SK-N-SH treated with all-trans-retinoic acid at 6 μM for 48 hours (cell line): ENCODE data around the gene MED12.

Experiments
- ESRRG ChIP-seq: fragments of 250-450 bp; sonication (Bioruptor Pico); IDR thresholded peaks from 2 replicates; pipeline ENCODE4 v1.6.1; 2021; ENCODE audit warnings: mild to moderate bottlenecking
- GLIS3 ChIP-seq: fragments of 250-450 bp; sonication (Bioruptor Pico); IDR thresholded peaks from 2 replicates; pipeline ENCODE4 v1.5.0; 2020; ENCODE audit warnings: mild to moderate bottlenecking, moderate library complexity
- TF ChIP-seq, protein P1 (sequence below): fragments of 250-450 bp; sonication (Bioruptor Pico); IDR thresholded peaks from 2 replicates; pipeline ENCODE4 v1.8.0; 2020; ENCODE audit warnings: mild to moderate bottlenecking, moderate library complexity, borderline replicate concordance

DNA sequence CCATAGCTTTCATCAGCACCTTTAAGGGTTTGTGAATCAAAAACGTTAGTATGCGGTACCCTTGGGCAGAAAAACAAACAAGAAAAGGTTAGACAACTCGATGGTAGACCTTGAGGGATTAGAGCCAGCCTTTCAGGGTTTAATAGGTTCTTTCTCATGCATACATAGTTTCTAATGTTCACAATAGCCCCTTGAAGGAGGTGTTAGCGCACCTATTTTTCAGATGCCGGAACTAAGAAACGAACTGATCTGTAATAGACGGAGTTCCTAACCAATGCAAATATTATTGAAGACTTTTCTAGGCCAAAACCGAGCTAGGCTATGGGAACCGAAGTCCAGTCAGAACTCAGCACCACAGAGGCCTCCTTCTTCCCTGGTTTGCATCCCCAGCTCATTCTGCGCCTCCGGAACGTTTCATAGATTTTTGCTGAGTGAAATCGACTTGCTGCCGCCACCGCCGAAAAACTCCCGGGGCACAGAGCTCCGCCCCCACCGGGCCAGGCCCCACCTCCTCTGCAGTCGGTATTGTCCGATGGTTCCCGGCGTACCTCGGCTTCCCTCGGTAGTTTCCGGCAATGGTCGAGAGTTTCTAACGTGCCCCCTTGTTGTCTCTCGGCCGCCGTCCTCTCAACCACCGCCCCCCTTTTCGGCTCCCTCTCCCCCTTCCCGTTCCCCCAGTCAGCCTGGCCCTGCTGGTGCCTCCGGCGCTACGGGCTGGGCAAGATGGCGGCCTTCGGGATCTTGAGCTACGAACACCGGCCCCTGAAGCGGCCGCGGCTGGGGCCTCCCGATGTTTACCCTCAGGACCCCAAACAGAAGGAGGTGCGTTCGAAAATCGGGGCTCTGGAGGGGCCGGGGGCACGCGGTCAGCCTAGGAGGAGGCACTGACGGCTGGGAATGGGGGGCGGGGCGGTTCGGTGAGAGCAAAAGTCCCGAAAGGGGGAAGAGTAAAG, at the start of gene MED12:
- TF ChIP-seq GLIS3 (CRISPR knock-in tag) (no peak), ESRRG (no peak)
- TF ChIP-seq, protein P1, sequence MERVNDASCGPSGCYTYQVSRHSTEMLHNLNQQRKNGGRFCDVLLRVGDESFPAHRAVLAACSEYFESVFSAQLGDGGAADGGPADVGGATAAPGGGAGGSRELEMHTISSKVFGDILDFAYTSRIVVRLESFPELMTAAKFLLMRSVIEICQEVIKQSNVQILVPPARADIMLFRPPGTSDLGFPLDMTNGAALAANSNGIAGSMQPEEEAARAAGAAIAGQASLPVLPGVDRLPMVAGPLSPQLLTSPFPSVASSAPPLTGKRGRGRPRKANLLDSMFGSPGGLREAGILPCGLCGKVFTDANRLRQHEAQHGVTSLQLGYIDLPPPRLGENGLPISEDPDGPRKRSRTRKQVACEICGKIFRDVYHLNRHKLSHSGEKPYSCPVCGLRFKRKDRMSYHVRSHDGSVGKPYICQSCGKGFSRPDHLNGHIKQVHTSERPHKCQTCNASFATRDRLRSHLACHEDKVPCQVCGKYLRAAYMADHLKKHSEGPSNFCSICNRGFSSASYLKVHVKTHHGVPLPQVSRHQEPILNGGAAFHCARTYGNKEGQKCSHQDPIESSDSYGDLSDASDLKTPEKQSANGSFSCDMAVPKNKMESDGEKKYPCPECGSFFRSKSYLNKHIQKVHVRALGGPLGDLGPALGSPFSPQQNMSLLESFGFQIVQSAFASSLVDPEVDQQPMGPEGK (CRISPR knock-in tag): no peak
